GM12878 (cell line): ENCODE data around the gene ZFPM1.

Experiments
- BHLHE40 ChIP-seq, 2 experiments: fragments of 450-650 bp in 1 of 2; IDR thresholded peaks; 2 replicates each; pipeline ENCODE4 v1.6.1; 2011 to 2017; ENCODE audit warnings: low read depth in 2 of 2, borderline replicate concordance in 1 of 2, improper control_type of control experiment in 1 of 2, low read length in 1 of 2, mild to moderate bottlenecking in 1 of 2
- CEBPB ChIP-seq, 2 experiments: fragments of 150-350 bp in 1 of 2; IDR thresholded peaks; 2 replicates each; pipeline ENCODE4 v1.6.1; 2012 to 2014; ENCODE audit warnings: low read depth in 2 of 2, low read length in 2 of 2, borderline replicate concordance in 1 of 2, inconsistent platforms in 1 of 2
- CTCF ChIP-seq, 3 experiments: IDR thresholded peaks in 2 of 3; conservative IDR thresholded peaks in 1 of 3; 2 replicates each; pipeline ENCODE4 v1.5.1; 2011; ENCODE audit warnings: low read depth in 3 of 3, low read length in 3 of 3, mild to moderate bottlenecking in 3 of 3, control low read depth in 2 of 3, moderate library complexity in 2 of 3, inconsistent platforms in 1 of 3, mixed read lengths in 1 of 3; ENCODE audit not compliant: control insufficient read depth in 2 of 3, insufficient read depth in 1 of 3; ENCODE audit errors: extremely low read depth in 1 of 3
- EP300 ChIP-seq, 2 experiments: fragments of 150-350 bp in 1 of 2; IDR thresholded peaks; 2 replicates each; pipeline ENCODE4 v1.6.1; 2011 to 2012; ENCODE audit warnings: low read depth in 2 of 2, low read length in 2 of 2, borderline replicate concordance in 1 of 2, improper control_type of control experiment in 1 of 2, inconsistent platforms in 1 of 2; ENCODE audit not compliant: control insufficient read depth in 1 of 2
- GABPA ChIP-seq: IDR thresholded peaks from 2 replicates; pipeline ENCODE4 v1.6.1; 2014; ENCODE audit warnings: antibody characterized with exemption, low read depth, mild to moderate bottlenecking, inconsistent platforms
- GATAD2B ChIP-seq: fragments of 450-650 bp; conservative IDR thresholded peaks from 2 replicates; pipeline ENCODE4 v1.6.1; 2017; ENCODE audit warnings: low read depth, mild to moderate bottlenecking, moderate library complexity
- HSF1 ChIP-seq: fragments of 150-350 bp; IDR thresholded peaks from 2 replicates; pipeline ENCODE4 v1.6.1; 2014; ENCODE audit warnings: mild to moderate bottlenecking, low read depth, low read length
- KDM1A ChIP-seq: fragments of 200-600 bp; sonication (generic); IDR thresholded peaks from 2 replicates; pipeline ENCODE4 v1.6.1; 2016; ENCODE audit warnings: borderline replicate concordance
- MTA3 ChIP-seq: IDR thresholded peaks from 2 replicates; pipeline ENCODE4 v1.6.1; 2012; ENCODE audit warnings: low read length, inconsistent platforms, borderline replicate concordance
- POLR2A ChIP-seq: IDR thresholded peaks from 2 replicates; pipeline ENCODE4 v1.6.1; 2011; ENCODE audit warnings: low read depth, mild to moderate bottlenecking, low read length
- RAD51 ChIP-seq: fragments of 450-650 bp; IDR thresholded peaks from 2 replicates; pipeline ENCODE4 v1.6.1; 2016; ENCODE audit warnings: moderate library complexity, mild to moderate bottlenecking, inconsistent platforms
- SPI1 ChIP-seq: IDR thresholded peaks from 2 replicates; pipeline ENCODE4 v1.6.1; 2011; ENCODE audit warnings: low read depth, mild to moderate bottlenecking, low read length, moderate library complexity, borderline replicate concordance; ENCODE audit not compliant: insufficient read depth
- USF1 ChIP-seq: IDR thresholded peaks from 2 replicates; pipeline ENCODE4 v1.6.1; 2011; ENCODE audit warnings: borderline replicate concordance, low read depth, mild to moderate bottlenecking, moderate library complexity, mixed read lengths, low read length; ENCODE audit not compliant: insufficient read depth; ENCODE audit errors: extremely low read length
- YBX1 ChIP-seq: fragments of 450-650 bp; IDR thresholded peaks from 2 replicates; pipeline ENCODE4 v1.6.1; 2016; ENCODE audit warnings: antibody characterized with exemption

- TF ChIP-seq CEBPB (IDR thresholded peaks at IDR 0.05; ENCODE audit: borderline replicate concordance in 1 of 2, low read depth in 2 of 2, low read length in 2 of 2) (no peak), EP300 (IDR thresholded peaks at IDR 0.05; ENCODE audit: borderline replicate concordance in 1 of 2, control insufficient read depth in 1 of 2, low read depth in 2 of 2, low read length in 2 of 2) (no peak), POLR2A (no peak), GABPA (no peak), SPI1 (no peak), CTCF (IDR thresholded peaks at IDR 0.05 in 2 of 3, conservative IDR thresholded peaks at IDR 0.05 in 1 of 3; ENCODE audit: control insufficient read depth in 2 of 3, extremely low read depth in 1 of 3, insufficient read depth in 1 of 3, low read depth in 3 of 3, low read length in 3 of 3) (no peak), HSF1 (no peak), YBX1 (no peak), RAD51 (no peak), MTA3 (no peak), USF1 (no peak), BHLHE40 (IDR thresholded peaks at IDR 0.05; ENCODE audit: borderline replicate concordance in 1 of 2, low read depth in 2 of 2, low read length in 1 of 2) (no peak), GATAD2B (no peak), KDM1A (no peak)
Measured at GRCh38 chr16:88415381-88415705, 37.7 kb upstream of the ZFPM1 start.
